Neuronal stem cell (in vitro differentiated cells): ENCODE data around the gene SLAIN1.

ENCODE experiments used
- DNase-seq: peaks from one replicate; pipeline ENCODE4 v3.0.0-alpha.2; 2013; ENCODE audit warnings: low spot score
- H2AFZ ChIP-seq: one replicate; pipeline ENCODE4 v1.6.1; 2013; ENCODE audit warnings: mild to moderate bottlenecking, low read length, inconsistent platforms
- H2AK5ac ChIP-seq: 2 replicates; pipeline ENCODE4 v1.6.1; 2013; ENCODE audit warnings: low read depth, mild to moderate bottlenecking, inconsistent platforms, low read length, moderate library complexity, mixed read lengths
- H2BK120ac ChIP-seq: 2 replicates; pipeline ENCODE4 v1.6.1; 2013; ENCODE audit warnings: low read depth, mild to moderate bottlenecking, inconsistent platforms, low read length, moderate library complexity, mixed read lengths
- H2BK12ac ChIP-seq: one replicate; pipeline ENCODE4 v1.6.1; 2013; ENCODE audit warnings: low read length, inconsistent platforms
- H2BK15ac ChIP-seq: 2 replicates; pipeline ENCODE4 v1.6.1; 2013; ENCODE audit warnings: mild to moderate bottlenecking, low read length, inconsistent platforms, mixed read lengths
- H2BK5ac ChIP-seq: one replicate; pipeline ENCODE4 v1.6.1; 2013; ENCODE audit warnings: inconsistent platforms, mild to moderate bottlenecking, low read length, moderate library complexity
- H3K14ac ChIP-seq: one replicate; pipeline ENCODE4 v1.6.1; 2013; ENCODE audit warnings: low read length, inconsistent platforms
- H3K18ac ChIP-seq: 2 replicates; pipeline ENCODE4 v1.6.1; 2013; ENCODE audit warnings: low read length, inconsistent platforms
- H3K23ac ChIP-seq: 2 replicates; pipeline ENCODE4 v1.6.1; 2013; ENCODE audit warnings: low read depth, mild to moderate bottlenecking, mixed read lengths, low read length, inconsistent platforms; ENCODE audit not compliant: poor library complexity
- H3K27ac ChIP-seq: replicated peaks from 3 replicates; pipeline ENCODE4 v1.5.1; 2013; ENCODE audit warnings: low read length, inconsistent platforms
- H3K27me3 ChIP-seq, 3 experiments: 2 replicates each; pipeline ENCODE4 v1.6.1; 2013; ENCODE audit warnings: low read length in 3 of 3, mild to moderate bottlenecking in 2 of 3, inconsistent platforms in 1 of 3, low read depth in 1 of 3, mixed read lengths in 1 of 3, moderate library complexity in 1 of 3; ENCODE audit not compliant: control insufficient read depth in 3 of 3, insufficient read depth in 3 of 3
- H3K36me3 ChIP-seq, 2 donors: replicated peaks in 1 of 2; 2 replicates each; pipeline ENCODE4 v1.6.1; 2013; ENCODE audit warnings: low read length in 2 of 2; ENCODE audit not compliant: control insufficient read depth in 2 of 2, insufficient read depth in 2 of 2
- H3K4ac ChIP-seq: 2 replicates; pipeline ENCODE4 v1.6.1; 2013; ENCODE audit warnings: inconsistent platforms, mild to moderate bottlenecking, low read length, moderate library complexity
- H3K4me1 ChIP-seq, 2 donors: 1 replicate in 1 of 2; 2 replicates in 1 of 2; pipeline ENCODE4 v1.6.1; 2013; ENCODE audit warnings: low read length in 2 of 2, low read depth in 1 of 2; ENCODE audit not compliant: control insufficient read depth in 2 of 2, insufficient read depth in 1 of 2
- H3K4me2 ChIP-seq: one replicate; pipeline ENCODE4 v1.6.1; 2013; ENCODE audit warnings: mild to moderate bottlenecking, low read length, inconsistent platforms; ENCODE audit not compliant: insufficient read depth, poor library complexity, severe bottlenecking
- H3K4me3 ChIP-seq, 2 donors: 2 replicates each; pipeline ENCODE4 v1.5.1; 2013; ENCODE audit warnings: low read length in 2 of 2, mild to moderate bottlenecking in 2 of 2, inconsistent platforms in 1 of 2, moderate library complexity in 1 of 2
- H3K79me1 ChIP-seq: one replicate; pipeline ENCODE4 v1.6.1; 2013; ENCODE audit warnings: low read depth, mild to moderate bottlenecking, inconsistent platforms, low read length, moderate library complexity
- H3K9ac ChIP-seq: one replicate; pipeline ENCODE4 v1.6.1; 2013; ENCODE audit warnings: mild to moderate bottlenecking, low read depth, low read length, inconsistent platforms; ENCODE audit not compliant: poor library complexity
- H3K9me3 ChIP-seq, 2 donors: replicated peaks in 1 of 2; 2 replicates each; pipeline versions ENCODE3 to v1.6.1; 2013; ENCODE audit warnings: low read length in 2 of 2, mild to moderate bottlenecking in 2 of 2, inconsistent platforms in 1 of 2, low read depth in 1 of 2, mixed read lengths in 1 of 2, moderate library complexity in 1 of 2; ENCODE audit not compliant: control insufficient read depth in 2 of 2, insufficient read depth in 1 of 2
- H4K8ac ChIP-seq: one replicate; pipeline ENCODE4 v1.6.1; 2013; ENCODE audit warnings: low read depth, mild to moderate bottlenecking, inconsistent platforms, low read length, moderate library complexity
- H4K91ac ChIP-seq: one replicate; pipeline ENCODE4 v1.6.1; 2013; ENCODE audit warnings: low read length, low read depth, mild to moderate bottlenecking, inconsistent platforms; ENCODE audit not compliant: poor library complexity
- WGBS, 2 donors: extraction: QIAGEN DNeasy Blood & Tissue Kit; methylation state at CpG; one replicate each; pipeline ENCODE4 v1.1.7; 2013; ENCODE audit warnings: missing lambda C conversion rate in 2 of 2, mixed read lengths in 1 of 2; ENCODE audit not compliant: insufficient read length in 2 of 2, insufficient replicate concordance in 1 of 2; ENCODE audit errors: extremely low coverage in 2 of 2; 5-methylcytosine and 5-hydroxymethylcytosine counted together

SLAIN1 gene

GRCh38 chr13:77774181-77774580 lies 76.7 kb downstream of the SLAIN1 start:
- H2BK5ac ChIP-seq, result no peak overlapping the region
- no peak overlapping the region for H2BK120ac ChIP-seq
- no peak for DNase-seq
- H3K36me3 ChIP-seq, result peaks cover 0 to 2% of the 10 kb centered on the region in 2 donors
- no peaks in the 10 kb centered on the region for H3K27me3 ChIP-seq
- peaks cover 0 to 5% of the 10 kb centered on the region in 2 donors for H3K9me3 ChIP-seq
- H4K91ac ChIP-seq, result no peak overlapping the region
- peaks cover 2% of the 10 kb centered on the region in 2 donors for H3K4me1 ChIP-seq
- H3K27ac ChIP-seq, result no peak overlapping the region
- H3K79me1 ChIP-seq, result no peaks in the 10 kb centered on the region
- no CpG with 5 or more reads among the region's 1 CpG for WGBS, 2 donors
- H3K9ac ChIP-seq, result no peak overlapping the region
- no peak overlapping the region for H4K8ac ChIP-seq
- no peak overlapping the region for H2BK12ac ChIP-seq
- no peak overlapping the region for H2BK15ac ChIP-seq
- H3K23ac ChIP-seq, result no peak overlapping the region
- no peak overlapping the region for H3K4ac ChIP-seq
- H2AFZ ChIP-seq, result no peak overlapping the region
- H2AK5ac ChIP-seq, result no peak overlapping the region
- no peak overlapping the region for H3K4me3 ChIP-seq
- H3K14ac ChIP-seq, result no peak overlapping the region
- H3K18ac ChIP-seq, result no peak overlapping the region
- no peak overlapping the region for H3K4me2 ChIP-seq

- no peak overlapping the region for H2BK120ac ChIP-seq
- H3K4me3 ChIP-seq, result no peak overlapping the region
- no peak overlapping the region for H2AFZ ChIP-seq
- H3K18ac ChIP-seq, result no peak overlapping the region
- H3K79me1 ChIP-seq, result no peaks in the 10 kb centered on the region
- H2AK5ac ChIP-seq, result no peak overlapping the region
- no peak for DNase-seq
- no peak overlapping the region for H3K14ac ChIP-seq
- H3K4me1 ChIP-seq, result peaks cover 2 to 11% of the 10 kb centered on the region in 2 donors
- no peak overlapping the region for H2BK5ac ChIP-seq
- H2BK12ac ChIP-seq, result no peak overlapping the region
- H4K8ac ChIP-seq, result no peak overlapping the region
- no peak overlapping the region for H3K4ac ChIP-seq
- no peak overlapping the region for H3K4me2 ChIP-seq
- H2BK15ac ChIP-seq, result no peak overlapping the region
- no peak overlapping the region for H3K27ac ChIP-seq
- H3K9me3 ChIP-seq, result no peaks in the 10 kb centered on the region
- no peak overlapping the region for H3K23ac ChIP-seq
- no CpG with 5 or more reads among the region's 4 CpGs for WGBS, 2 donors
- H3K36me3 ChIP-seq, result peaks cover 0 to 2% of the 10 kb centered on the region in 2 donors
- no peaks in the 10 kb centered on the region for H3K27me3 ChIP-seq
- no peak overlapping the region for H3K9ac ChIP-seq
- H4K91ac ChIP-seq, result no peak overlapping the region
Observed at GRCh38 chr13:77776704-77777103, 79.2 kb downstream of the SLAIN1 start.

GRCh38 chr13:77779552-77780272 lies 82.2 kb downstream of the SLAIN1 start:
- DNase-seq, result peak; percentile 33
- Histone ChIP-seq H3K79me1 (no peaks in the 10 kb centered on the region), H3K9ac (no peak overlapping the region), H3K4me1 (peaks cover 3 to 24% of the 10 kb centered on the region in 2 donors), H2BK5ac (no peak overlapping the region), H3K4me3 (no peak overlapping the region), H3K27me3 (no peaks in the 10 kb centered on the region), H3K36me3 (no peaks in the 10 kb centered on the region), H4K91ac (no peak overlapping the region), H2BK120ac (no peak overlapping the region), H3K14ac (no peak overlapping the region), H3K4me2 (no peak overlapping the region), H2BK12ac (no peak overlapping the region), H3K18ac (no peak overlapping the region), H4K8ac (no peak overlapping the region), H2AFZ (peak overlapping the region; percentile 42), H3K9me3 (peaks cover 1 to 6% of the 10 kb centered on the region in 2 donors), H2BK15ac (no peak overlapping the region), H3K23ac (no peak overlapping the region), H3K27ac (no peak overlapping the region), H2AK5ac (no peak overlapping the region), H3K4ac (no peak overlapping the region)
- WGBS, 2 donors, result no CpG with 5 or more reads among the region's 3 CpGs

GRCh38 chr13:77781808-77782207 lies 84.3 kb downstream of the SLAIN1 start:
- no peak overlapping the region for H2BK5ac ChIP-seq
- H3K4me3 ChIP-seq, result no peak overlapping the region
- H3K36me3 ChIP-seq, result no peaks in the 10 kb centered on the region
- H3K27me3 ChIP-seq, result no peaks in the 10 kb centered on the region
- no peak overlapping the region for H3K14ac ChIP-seq
- H3K27ac ChIP-seq, result no peak overlapping the region
- no peak overlapping the region for H3K18ac ChIP-seq
- H3K79me1 ChIP-seq, result no peaks in the 10 kb centered on the region
- H3K23ac ChIP-seq, result no peak overlapping the region
- no peak overlapping the region for H2AK5ac ChIP-seq
- H2BK15ac ChIP-seq, result no peak overlapping the region
- H4K91ac ChIP-seq, result no peak overlapping the region
- peaks cover 3 to 26% of the 10 kb centered on the region in 2 donors for H3K4me1 ChIP-seq
- H2BK120ac ChIP-seq, result no peak overlapping the region
- H3K4ac ChIP-seq, result no peak overlapping the region
- no peak overlapping the region for H2BK12ac ChIP-seq
- no peak overlapping the region for H3K4me2 ChIP-seq
- peak overlapping the region; percentile 27 for H2AFZ ChIP-seq
- no peak overlapping the region for H4K8ac ChIP-seq
- DNase-seq, result no peak
- no peak overlapping the region for H3K9ac ChIP-seq
- peaks cover 1 to 6% of the 10 kb centered on the region in 2 donors for H3K9me3 ChIP-seq
